ENCODE results near the gene PDPK1.
"Not testable (repeated sequence)": the region's sequence is repeated elsewhere in the genome, so short reads cannot be mapped to it uniquely, and the experiment has no call there.

PDPK1 gene

DNA sequence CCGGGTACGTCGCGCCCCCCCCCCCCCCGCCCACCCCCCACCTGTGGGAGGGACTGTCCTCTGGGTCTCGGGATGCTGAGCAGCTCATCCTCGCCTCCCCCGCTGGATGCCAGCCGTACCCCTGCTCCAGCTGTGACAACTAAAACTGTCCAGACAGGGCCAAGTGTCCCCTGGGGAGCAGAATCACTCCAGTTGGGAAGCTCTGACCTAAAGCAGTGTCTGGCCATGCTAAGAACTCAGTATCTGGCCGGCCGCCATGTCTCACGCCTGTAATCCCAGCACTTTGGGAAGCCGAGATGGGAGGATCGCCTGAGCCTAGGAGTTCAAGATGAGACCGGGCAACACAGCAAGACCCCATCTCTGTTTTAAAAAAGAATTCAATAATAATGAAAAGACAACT is 83.0 kb downstream of the PDPK1 start:
- DNase-seq: not testable (repeated sequence)

DNA sequence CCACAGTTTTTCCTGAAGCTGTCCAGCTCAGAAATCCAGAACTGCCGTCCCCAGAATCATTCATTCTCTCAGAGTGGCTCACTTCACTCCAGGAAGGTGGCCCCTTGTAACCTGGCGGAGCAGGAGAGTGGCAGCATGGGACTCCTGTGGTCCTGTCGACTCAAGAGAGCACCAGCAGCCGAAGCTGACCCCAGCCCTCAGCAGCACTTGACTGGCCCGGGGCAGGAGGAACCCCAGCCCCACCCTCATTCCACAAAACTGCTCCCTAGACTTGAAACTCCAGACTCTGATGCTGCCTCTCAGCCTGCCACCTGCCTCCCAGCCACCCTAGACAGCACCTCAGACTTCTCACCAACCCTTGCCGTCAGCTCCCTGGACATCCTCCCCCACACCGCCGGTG is 83.6 kb downstream of the PDPK1 start:
- not testable (repeated sequence) for DNase-seq

DNA sequence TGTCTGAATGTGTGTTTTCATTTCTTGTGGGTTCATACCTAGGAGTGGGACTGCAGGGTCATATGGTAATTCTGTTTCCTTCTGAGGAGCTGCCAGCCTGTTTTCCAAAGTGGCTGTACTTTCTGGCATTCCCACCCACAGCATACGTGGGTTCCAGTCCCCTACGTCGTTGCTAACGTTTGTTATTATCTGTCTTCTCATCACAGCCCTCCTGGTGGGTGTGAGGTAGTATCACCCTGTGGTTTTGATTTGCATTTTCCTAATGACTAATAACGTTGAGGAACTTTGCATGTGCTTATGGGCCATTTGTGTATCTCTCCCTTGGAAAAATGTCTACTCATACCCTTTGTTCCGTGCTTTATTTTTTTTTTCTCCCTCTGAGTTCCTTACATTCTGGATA is 89.3 kb downstream of the PDPK1 start:
- DNase-seq: not testable (repeated sequence)

DNA sequence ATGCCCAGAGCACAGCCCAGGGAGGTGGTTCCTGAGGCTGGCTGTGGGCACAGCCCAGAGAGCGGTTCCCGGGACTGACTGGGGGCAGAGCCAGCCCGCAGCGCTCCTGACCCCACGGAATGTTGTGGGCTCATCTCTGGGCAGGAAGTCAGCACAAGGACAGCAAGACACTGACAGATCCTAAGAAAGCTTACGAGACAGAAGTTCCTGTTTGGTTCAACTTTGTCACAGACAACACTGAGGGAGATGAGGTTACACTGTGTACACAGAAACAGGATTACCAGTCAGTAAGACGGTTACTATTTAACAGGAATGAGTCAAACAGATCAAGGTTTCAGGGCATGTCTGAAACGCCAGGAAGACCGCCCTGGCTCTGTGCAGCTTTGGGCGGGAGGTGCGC is 93.4 kb downstream of the PDPK1 start:
- DNase-seq: not testable (repeated sequence)

DNA sequence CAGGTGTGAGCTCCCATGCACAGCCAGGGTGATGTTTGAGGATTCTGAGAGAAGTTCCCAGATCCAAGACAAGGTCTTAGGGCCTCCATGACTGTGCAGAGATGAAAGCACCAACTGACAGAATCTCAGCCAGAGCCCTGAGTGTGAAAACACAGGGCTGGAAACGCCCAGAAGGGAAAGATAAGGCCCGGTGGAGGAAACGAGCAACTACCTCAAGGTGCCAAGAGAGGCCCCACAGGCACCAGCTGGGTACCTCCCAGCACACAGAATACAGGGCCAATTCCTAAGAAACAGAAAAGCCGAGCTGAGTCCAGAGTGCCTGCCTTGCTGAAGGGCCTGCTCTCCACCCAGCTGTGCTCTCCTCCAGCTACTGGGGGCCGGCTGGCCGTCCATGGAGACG is 94.5 kb downstream of the PDPK1 start:
- not testable (repeated sequence) for DNase-seq

DNA sequence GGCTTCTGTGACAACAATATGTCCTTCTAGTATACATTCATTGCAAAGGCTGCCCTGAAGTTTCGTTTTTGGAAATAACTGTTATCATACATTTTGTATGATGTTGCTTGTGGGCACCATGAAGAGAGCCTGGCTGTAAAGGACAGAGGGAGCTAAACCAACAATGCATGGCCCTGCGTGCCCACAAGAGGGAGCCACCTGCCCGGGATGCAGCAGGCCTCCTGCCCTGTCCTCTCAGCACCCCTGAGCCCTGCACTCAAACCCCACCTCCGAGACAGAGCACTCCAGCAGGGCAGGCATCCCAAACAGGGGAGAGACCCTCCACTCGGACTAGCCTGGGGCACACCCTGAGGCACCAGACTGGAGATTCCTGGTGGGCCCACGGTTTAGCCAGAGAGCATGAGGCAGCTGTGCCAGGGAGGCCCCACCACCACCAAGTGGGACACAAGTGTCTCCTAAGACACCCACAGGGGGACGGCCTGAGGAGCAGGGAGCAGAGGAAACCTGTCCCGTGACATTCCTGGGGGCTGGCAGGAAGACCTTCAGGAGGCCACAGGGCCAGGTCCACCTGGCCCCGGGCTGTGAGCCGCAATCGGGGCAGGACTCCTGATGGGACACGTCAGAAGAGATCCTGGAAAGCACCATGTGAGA is 101.4 kb downstream of the PDPK1 start:
- DNase-seq: not testable (repeated sequence)

DNA sequence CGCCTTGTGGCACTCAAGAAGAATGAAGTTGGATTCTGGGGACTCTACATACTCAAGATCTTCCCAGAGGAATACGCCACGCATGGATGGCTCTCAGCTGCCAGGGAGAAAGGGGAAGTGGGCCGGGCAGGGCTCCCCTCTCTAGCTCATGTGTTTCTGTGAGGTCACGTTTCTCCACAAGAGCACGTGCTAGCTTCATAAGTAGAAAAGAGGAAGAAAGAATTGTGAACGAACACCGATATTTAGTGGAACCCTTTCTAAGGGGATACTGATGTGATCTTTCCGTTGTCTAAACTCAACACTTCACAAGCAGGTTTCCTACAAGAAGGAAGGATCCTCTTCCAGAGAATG is 101.9 kb downstream of the PDPK1 start:
- DNase-seq: not testable (repeated sequence)

DNA sequence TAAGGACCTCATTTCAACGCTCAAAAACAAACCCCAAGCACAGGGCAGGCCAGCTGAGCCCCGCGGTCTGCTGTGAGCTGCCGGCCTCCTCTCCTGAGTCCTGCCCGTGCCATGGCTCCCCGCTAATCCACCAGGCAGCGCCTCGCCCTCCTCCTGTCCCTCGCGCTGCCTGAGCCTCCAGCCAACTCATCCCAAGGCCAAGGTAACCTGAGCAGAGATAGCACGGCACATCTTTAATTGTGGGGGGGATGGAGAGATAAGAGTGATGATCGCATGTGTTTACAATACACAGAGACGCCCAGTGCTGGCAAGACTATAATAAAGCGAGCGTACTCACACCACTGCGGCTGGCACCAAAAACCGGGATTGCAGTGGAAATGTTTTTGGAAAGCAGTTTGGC is 104.7 kb downstream of the PDPK1 start:
- not testable (repeated sequence) for DNase-seq

DNA sequence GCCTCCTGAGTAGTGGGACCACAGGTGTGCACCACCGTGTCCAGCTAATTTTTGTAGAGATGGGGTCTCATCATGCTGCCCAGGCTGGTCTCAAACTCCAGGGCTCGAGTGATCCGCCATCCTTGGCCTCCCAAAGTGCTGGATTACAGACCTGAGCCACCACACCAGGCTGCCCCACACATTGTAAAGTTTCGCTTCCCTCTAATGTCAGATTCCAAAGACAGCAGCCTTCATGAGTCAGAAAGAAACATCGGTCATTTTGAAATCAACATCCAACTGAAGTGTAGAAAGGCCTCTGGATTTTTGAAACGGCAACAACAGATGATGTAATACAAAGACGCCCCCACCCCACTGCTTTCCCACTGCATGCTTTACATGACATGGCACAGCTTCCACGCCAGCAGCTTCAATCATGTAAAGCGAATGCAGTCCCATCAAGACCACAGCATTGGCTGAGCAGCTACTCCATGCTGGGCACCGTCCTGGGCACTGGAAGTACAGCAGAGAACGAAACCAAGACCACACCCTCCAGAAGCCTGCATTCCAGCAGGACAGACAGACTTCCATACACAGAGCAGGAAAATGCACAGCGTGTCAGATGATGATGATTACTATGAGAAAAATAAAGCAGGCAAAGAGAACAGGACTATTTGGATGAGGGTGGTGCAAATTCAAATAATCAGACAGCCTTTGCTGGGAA is 107.1 kb downstream of the PDPK1 start:
- DNase-seq: not testable (repeated sequence)

DNA sequence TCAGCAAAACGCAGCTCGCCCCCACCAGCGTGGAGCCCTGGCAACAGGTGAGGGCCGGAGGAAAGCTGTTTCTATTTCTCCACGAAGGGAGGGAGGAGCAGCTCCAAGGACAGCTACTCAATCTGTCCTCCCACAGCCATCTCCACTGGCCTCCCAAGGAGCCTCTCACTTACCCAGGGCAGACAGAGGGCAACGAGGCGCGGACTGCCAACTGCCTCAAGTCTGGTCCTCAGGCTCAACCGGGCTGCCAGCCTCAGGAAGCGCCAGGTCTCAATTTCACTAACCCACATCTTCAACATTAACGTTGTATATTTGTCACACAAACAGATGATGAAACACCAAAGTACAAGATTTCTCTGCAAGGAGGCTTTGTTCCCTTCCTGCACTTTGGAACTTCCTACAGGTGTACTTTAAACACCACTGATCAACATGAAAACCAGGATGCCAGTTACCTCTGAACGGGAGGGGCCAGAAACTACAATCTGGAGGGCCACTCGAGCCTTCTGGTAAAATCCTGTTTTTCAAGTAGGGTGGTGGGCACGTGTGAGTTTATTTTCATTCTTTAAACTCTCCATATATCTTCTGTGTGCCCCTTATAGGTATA is 113.5 kb downstream of the PDPK1 start:
- not testable (repeated sequence) for DNase-seq
